Measurements from ENCODE around the gene SLC44A4. TPM values are rescaled to one million over a fixed set of nuclear protein-coding genes. Genes with fewer than 3 reads are reported as not detected.
A peak's percentile ranks its signal among the peaks of the same experiment; 100 is the strongest.

The SLC44A4 gene
- total RNA-seq, 1 experiment from 2014 or later, result not detected

- peak; percentile 47 for DNase-seq (ENCODE audit: low read depth)
Observed at GRCh38 chr6:31901415-31901952, 22.7 kb upstream of the SLC44A4 start.

- DNase-seq (ENCODE audit: low read depth), result no peak
Observed at GRCh38 chr6:31900917-31901414, 22.2 kb upstream of the SLC44A4 start.

GRCh38 chr6:31899882-31900722 lies 21.3 kb upstream of the SLC44A4 start:
- DNase-seq (ENCODE audit: low read depth), result no peak

- DNase-seq (ENCODE audit: low read depth), result no peak
Observed at GRCh38 chr6:31899215-31899614, 20.4 kb upstream of the SLC44A4 start.

GRCh38 chr6:31898383-31899011 lies 19.7 kb upstream of the SLC44A4 start:
- peak; percentile 27 for DNase-seq (ENCODE audit: low read depth)

- DNase-seq (ENCODE audit: low read depth), result peak; percentile 77
Observed at GRCh38 chr6:31897612-31898382, 19.0 kb upstream of the SLC44A4 start, which contains the start of gene EHMT2. Gene EHMT2, minus strand, starts transcription at chr6:31897698. Its CDS starts 21 bp downstream, at chr6:31897677.

GRCh38 chr6:31896856-31897611 lies 18.2 kb upstream of the SLC44A4 start:
- no peak for DNase-seq (ENCODE audit: low read depth)

- DNase-seq (ENCODE audit: low read depth), result no peak
Observed at GRCh38 chr6:31896493-31896855, 17.7 kb upstream of the SLC44A4 start.

GRCh38 chr6:31892821-31893220 lies 14.0 kb upstream of the SLC44A4 start:
- no peak for DNase-seq (ENCODE audit: low read depth)

- no peak for DNase-seq (ENCODE audit: low read depth)
Observed at GRCh38 chr6:31889331-31889972, 10.7 kb upstream of the SLC44A4 start.

- DNase-seq (ENCODE audit: low read depth), result no peak
Observed at GRCh38 chr6:31888276-31889258, 9.8 kb upstream of the SLC44A4 start.

GRCh38 chr6:31887173-31888007 lies 8.6 kb upstream of the SLC44A4 start:
- no peak for DNase-seq (ENCODE audit: low read depth)

- DNase-seq (ENCODE audit: low read depth), result no peak
Observed at GRCh38 chr6:31886541-31886991, 7.8 kb upstream of the SLC44A4 start.

- no peak for DNase-seq (ENCODE audit: low read depth)
Observed at GRCh38 chr6:31884528-31885035, 5.8 kb upstream of the SLC44A4 start.

GRCh38 chr6:31883676-31884075 lies 4.9 kb upstream of the SLC44A4 start:
- no peak for DNase-seq (ENCODE audit: low read depth)

GRCh38 chr6:31882344-31882743 lies 3.5 kb upstream of the SLC44A4 start:
- DNase-seq (ENCODE audit: low read depth), result peak; percentile 69

GRCh38 chr6:31881136-31881859 lies 2.5 kb upstream of the SLC44A4 start:
- no peak for DNase-seq (ENCODE audit: low read depth)
